GM19438 (cell line): Measurements from ENCODE around the gene RNPEPL1.
A peak's percentile ranks its signal among the peaks of the same experiment; 100 is the strongest.
"Not testable (repeated sequence)": the region's sequence is repeated elsewhere in the genome, so short reads cannot be mapped to it uniquely, and the experiment has no call there.

ENCODE experiments used
- ATAC-seq: cut with Tn5 transposase; IDR thresholded peaks from one replicate; pipeline ENCODE4 v1.9.1; 2021; ENCODE audit warnings: low read depth; ENCODE audit not compliant: unreplicated experiment

The RNPEPL1 gene

DNA sequence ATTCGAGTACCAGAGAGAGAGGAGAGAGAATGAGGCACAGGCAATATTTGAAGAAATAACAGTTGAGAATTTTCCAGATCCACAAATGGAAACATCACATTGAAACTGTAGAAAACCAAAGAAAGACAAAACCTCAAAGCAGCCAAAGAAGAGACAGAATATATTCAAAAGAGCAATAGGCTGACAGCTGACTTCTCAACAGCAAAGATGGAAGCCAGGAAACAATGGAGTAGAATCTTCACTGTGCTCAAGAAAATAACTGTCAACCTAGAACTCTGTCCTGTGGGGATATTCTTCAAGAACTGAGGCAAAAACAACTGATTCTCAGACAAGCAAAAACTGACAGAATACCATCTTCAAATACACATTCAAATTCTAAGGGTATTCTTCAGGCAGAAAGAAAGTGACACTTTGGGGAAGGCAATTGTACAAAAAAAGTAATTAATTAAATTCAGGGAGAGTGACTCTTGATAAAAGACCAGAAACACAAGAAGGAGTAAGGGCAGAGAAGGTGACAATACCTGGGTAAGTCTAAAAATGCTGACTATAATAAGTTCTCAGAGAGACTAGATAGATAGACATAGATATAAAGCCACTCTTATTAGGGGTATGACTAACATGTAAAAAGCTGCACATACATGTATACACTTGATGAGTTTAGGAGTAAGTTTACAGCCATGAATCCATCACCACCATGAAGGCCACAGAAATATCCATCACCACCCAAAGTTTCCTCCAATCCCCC lies 36.1 kb upstream of the RNPEPL1 start:
- no peak for ATAC-seq

DNA sequence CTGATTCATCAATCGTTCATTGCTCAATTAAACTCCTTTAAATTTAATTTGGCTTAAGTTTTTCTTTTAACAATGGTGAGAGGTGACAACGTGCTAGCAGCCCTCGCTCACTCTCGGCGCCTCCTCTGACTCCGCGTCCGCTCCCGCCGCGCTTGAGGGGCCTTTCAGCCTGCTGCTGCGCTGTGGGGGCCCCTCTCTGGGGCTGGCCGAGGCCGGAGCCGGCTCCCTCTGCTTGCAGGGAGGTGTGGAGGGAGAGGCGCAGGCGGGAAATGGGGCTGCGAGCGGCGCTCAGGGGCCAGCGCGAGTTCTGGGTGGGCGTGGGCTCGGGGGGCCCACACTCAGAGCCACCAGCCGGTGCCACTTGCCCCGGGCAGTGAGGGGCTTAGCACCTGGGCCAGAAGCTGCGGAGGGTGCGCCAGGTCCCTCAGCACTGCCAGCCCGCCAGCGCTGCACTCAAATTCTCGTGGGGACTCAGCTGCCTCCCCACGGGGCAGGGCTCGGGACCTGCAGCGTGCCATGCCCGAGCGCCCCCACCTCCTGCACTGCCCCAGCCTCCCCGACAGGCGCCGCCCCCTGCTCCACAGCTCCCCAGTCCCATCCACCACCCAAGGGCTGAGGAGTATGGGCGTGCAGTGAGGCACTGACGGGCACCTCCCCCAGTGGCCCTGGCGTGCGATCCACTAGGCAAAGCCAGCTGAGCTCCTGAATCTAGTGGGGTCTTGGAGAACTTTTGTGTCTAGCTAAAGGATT lies 30.1 kb upstream of the RNPEPL1 start:
- no peak for ATAC-seq

DNA sequence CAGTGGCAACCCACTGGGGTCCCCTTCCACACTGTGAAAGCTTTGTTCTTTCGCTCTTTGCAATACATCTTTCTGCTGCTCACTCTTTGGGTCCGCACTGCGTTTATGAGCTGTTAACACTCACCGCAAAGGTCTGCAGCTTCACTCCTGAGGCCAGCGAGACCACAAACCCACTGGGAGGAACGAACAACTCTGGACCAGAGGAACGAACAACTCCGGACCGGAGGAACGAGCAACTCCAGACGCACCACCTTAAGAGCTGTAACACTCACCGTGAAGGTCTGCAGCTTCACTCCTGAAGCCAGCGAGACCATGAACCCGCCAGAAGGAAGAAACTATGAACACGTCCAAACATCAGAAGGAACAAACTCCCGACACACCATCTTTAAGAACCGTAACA lies 29.2 kb upstream of the RNPEPL1 start:
- ATAC-seq = not testable (repeated sequence)

DNA sequence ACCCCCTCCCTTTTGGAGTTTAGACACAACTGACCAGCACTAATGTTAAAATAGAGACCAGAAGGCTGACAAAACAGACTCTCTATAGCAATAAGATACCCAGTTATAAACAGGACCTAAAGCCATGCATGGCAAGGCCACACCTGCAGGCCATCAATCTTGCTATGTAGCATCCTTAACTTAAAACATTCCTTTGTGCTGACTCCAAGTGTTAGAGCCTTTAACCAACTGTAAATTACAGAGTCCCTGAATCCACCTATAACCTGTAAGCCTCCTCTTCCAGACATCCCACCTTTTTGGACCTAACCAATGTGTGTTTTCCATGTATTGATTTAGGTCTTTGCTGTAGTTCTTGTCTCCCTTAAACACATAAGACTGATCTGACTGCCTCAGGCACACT lies 28.4 kb upstream of the RNPEPL1 start:
- no peak for ATAC-seq

DNA sequence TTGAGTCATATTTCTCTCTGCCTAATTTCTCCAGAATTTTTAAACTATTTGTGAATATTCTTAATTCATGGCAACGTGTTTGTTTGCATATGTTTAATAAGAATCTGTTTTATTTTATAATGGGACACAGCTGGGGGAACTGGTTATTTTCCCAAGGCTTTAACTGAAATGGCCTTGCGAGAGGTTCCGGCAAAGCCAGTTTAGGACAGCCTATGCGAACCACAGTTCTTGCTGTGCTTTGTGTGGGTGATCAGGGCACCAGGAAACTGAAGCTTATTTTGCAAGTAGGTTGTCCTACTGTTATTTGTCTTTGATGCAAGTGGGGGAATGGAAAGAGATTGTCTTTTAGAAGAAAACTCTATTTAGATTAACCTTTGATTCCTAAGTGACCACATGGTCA lies 17.0 kb upstream of the RNPEPL1 start:
- ATAC-seq = no peak

DNA sequence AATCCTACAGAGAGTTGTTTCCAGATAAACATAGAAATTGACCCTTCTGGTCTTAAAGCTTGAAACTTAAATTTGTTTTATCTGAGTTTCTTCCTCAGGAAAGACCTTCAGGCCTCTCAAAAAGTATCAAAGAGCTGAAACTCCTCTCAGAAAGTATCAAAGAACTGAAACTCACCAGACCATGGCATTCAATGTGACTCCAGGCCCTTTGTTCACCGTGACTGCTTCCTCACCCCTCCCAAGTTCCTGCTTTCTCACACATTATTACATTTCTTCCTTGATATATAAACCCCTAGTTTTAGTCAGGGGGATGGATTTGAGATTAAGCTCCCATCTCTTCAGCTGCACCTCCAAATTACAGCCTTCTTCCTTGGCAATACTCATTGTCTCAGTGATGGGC lies 16.5 kb upstream of the RNPEPL1 start:
- ATAC-seq = no peak

DNA sequence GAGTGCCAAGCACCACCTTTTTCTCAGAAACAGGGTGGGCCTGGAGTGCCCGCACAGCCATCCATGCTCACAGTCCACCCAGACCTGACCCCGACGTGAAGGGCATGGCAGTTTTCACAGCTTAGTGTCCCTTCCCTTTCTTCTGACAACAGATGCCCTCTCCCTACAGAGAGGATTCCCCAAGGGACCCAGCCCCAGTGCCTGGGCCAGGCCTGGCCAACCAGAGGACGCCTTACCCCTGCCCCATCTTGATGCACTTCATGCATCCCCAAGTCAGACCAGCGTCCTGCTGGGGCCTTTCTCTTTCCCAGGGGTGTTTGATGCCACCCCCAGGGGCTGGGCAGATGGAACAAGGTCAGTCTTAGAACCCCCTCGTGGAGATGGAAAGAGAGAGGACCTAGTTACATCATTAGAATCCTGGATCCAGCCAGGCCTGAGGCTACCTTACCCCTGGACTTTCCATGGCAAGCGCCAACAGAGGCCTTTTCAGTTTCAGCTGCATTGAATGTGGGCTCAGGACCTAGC lies 14.3 kb upstream of the RNPEPL1 start:
- ATAC-seq = no peak

DNA sequence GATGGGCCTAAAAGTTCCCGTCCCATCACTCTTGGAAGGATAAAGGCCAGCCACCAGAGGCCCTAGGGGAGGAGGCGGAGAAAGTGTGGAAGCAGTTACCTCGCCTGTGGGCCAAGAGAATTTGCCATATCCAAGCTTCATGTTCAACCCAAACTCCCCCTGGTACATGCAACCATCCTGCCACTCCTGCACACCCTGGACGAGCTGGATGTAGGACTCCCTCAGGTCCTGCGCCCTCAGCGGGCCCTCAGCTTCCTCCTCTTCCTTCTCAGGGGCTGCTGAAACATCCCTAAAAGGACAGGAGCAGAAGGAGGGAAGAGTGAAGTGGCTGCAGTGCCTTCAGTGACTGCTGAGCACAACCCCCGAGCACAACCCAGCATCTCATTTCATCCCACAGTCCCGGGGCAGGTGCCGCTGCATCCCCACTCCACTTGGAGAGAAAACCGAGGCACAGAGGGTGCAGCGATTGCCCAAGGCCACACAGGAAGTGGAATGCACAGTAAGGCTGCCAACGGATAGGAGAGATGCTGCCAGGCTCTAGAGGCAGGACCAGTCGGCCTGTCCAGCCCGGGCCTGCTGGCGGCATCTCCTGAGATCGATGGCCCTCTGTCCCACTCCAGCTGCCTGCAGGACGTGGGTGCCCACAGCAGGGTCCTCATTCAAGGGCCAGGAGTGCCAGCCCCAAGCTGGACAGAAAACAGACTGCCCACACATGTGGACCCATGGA lies 13.4 kb upstream of the RNPEPL1 start:
- ATAC-seq = no peak

DNA sequence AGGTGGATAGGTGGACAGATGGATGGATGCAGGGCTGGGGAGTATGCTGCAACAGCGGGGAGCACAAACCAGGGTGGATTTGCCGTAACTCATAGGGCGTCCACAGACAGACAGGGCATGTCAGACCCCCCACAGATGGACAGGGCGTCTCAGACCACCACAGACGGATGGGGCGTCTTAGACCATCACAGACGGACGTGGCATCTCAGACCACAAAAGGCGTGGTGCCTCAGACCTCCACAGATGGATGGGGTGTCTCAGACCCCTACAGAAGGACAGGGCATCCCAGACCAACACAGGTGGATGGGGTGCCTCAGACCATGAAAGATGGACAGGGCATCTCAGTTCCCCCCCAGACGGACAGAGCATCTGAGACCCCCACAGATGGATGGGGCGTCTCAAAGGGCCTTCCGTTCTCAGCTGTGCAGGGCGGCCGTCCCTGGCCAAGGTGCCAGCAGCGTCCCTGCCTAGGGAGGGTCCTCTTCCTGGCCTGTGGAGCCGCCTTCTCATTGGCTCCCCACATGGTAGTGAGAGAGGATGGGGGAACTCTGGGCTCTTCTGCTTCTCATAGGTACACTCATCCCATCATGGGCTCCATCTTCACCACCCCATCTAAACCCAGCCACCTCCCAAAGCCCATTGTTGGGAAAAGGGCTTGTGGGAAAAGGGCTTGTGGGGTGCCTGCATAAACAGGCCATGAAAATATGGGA lies 12.6 kb upstream of the RNPEPL1 start:
- no peak for ATAC-seq

DNA sequence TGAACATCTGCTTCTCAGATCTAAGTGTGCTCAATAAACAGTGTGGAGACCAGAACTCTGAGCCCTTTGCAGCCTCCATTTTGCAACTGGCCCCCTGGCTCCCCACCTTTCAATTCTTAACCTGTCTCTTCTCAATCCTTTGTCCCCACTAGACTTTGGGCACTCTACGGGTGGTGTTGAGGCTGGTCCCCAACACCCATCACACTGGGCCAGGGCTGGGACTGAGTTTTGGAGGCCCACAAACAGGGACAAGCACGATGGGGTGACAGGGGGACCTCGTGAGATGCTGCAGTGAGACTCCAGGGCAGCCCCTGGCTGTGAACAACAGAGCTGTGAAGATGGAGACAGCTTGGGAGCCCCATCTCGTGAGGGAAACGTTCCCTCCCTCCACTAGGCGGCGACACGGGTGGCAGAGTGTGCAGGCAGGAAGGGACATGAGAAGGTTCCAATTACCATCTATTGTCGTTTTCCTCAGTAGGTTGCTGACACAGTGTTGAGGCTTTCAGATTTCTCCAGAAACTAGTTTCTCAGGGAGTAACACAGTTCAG lies 11.7 kb upstream of the RNPEPL1 start:
- no peak for ATAC-seq

DNA sequence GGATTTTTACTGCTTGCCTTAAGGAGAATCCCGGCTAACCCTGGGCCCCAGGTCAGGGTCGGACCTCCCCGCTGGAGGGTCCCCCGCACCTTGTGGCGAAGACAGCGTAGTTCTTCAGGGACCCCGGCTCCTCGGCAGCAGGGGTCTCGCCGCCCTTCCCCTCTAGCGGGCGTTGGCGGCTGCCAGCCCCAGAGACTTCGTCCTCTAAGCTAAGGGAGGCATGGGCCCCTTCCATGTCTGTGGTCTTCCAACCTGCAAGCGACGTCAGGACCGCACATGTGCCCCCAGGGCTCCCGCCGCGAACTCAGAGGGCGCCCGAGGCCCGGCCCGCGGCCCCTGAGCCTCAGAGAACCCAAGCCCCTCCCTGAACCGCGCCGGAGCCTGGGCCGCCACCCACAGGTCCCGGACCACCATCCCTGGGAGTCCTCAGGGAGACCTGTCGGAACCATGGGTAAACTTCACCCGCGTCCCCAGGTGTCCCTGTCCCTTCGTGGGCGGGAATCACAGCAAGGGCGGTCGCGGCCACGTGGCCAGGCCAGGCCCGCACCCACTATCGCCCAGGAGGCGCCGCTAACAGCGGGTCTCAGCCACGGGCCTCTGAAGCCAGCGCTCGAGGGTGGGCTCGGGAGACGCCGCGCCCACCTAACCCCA lies 11.1 kb upstream of the RNPEPL1 start:
- no peak for ATAC-seq

DNA sequence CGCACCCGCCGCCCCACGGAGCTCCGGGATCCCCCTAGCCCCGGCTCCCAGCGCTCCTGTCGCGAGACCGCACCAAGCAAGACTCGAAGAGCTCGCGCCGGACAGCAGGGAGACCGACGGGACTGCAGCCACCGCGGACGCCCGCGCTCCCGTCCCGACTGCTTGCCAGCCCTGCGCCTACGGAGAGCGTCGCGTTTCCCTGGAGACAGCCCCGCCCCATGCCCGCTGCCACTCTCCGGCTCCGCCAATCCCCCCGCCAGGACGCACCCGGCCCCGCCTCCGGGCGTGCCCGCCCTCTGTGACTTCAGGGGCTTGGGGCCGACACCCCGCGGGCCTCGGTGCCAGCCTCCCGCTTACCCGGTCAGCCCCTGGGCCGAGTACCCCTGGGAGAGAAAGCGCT lies 10.5 kb upstream of the RNPEPL1 start, which contains the start of gene ANKMY1:
TSS of gene ANKMY1 (minus strand) at position 181 of the 400 bp plus-strand sequence. CDS start 653 bp downstream, outside the sequence.
- no peak for ATAC-seq

DNA sequence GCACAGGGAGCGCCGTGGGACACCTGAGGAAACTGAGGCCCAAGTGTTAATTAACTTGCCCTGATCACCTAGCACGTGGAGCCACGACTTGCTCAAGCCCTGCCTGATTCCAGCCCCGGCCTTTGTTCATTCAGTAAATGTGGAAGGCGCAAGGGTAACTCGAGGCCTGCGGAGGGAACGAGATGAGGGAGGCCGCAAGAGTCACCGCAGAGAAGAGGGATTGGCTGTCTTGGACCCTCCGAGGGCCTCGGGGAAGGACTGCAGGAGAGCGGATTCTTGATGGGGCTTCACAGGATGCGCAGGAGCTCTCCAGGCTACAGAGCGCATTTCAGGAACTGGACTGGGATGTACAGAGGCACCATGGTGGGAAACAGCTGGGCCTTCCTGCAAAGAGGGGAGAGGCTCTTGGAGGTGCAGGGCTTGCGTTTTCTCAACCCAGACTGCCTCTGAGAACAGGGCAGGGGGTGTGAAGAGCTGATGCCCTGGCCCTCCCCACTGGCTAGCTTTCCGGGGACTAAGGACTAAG lies 10.0 kb upstream of the RNPEPL1 start:
- no peak for ATAC-seq

DNA sequence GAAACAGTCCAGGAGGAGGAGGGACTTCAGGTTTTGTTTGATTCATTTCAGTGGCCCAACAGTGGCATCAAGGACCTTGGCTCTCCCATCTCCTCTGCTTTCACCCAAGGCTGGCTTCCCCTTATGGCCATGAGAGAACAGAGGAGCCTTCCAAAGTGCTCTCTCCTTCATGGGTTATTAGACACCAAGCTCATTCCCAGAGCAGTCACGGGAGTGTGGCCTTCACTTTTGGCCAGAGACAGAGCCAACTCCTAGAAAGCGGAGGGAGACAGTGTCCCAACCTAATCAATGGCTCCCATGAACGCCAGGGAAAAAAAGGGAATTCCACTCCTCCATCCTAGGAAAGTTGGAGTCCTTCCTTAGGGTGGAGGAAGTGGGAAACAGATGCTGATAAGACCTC lies 9.0 kb upstream of the RNPEPL1 start:
- no peak for ATAC-seq

DNA sequence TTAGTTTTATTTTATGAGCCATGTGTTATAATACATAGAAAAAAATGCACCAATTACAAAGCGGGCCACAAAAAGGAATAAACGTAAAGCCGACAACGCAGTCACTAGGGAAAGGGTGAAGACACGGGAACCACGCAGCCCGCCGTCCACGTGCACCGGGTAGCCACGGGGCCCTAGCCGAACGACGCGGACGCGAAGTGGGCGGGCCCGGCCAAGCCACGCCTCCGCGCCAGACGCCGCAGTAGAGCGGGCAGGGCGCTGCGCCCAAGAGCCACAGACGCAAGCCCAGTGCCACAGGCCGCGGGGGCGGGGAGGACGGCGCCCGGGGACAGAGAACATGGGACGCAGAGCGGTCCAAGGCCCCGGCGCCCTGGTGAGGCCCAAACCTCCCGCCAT lies 8.2 kb upstream of the RNPEPL1 start, which contains the start of gene DUSP28:
TSS of gene DUSP28 (plus strand) at position 274 of the 396 bp plus-strand sequence. CDS start 328 bp downstream, outside the sequence.
- ATAC-seq = peak; percentile 52

DNA sequence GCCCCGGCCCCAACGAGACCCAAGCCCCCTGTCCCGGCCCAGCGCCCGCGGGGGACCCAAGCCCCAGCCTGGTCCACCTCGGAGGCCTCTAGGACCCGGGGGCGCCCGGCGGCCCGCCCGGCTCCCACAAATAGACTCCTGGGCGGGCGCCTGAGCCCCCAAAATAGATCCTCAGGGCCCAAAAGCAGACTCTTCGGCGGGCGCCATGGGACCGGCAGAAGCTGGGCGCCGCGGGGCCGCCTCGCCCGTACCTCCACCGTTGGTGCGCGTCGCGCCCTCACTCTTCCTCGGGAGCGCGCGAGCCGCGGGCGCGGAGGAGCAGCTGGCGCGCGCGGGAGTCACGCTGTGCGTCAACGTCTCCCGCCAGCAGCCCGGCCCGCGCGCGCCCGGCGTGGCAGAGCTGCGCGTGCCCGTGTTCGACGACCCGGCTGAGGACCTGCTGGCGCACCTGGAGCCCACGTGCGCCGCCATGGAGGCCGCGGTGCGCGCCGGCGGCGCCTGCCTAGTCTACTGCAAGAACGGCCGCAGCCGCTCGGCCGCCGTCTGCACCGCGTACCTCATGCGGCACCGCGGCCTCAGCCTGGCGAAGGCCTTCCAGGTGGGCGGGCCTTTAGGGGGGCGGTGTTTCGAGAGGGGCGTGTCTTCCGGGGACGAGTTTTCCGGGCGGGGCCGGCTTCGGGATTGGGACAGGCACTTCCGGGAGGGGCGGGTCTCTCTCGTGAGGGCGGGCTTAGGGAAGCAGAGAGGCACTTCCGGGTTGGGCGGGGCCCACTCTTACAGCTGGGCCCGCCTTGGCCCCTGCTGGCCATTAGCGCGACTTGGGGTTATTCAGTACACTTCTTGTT lies 7.6 kb upstream of the RNPEPL1 start:
- ATAC-seq = peak; percentile 52

DNA sequence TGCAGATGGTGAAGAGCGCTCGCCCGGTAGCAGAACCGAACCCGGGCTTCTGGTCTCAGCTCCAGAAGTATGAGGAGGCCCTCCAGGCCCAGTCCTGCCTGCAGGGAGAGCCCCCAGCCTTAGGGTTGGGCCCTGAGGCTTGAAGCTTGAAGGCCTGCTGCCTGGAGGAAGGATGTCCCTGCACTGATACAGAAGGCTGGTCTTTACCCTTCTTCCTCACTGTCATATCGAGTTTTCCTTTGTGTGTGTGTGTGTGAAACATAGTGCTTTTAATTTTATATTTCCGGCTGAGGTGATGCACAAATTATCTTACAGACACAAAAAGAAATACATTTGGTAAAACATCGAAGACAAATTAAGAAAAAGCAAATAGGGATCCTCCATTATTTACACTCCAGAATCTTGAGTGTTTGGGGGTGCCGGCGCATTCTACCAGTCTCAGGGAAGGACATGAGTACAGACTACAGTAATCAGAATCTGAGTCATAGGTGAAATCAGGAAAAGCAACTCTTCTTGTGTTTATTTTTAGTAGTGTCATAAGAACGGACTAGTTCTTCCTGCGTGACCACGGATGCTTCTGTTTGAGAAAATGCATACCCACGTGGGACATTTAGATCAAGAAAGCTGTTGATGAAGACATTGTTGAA lies 6.8 kb upstream of the RNPEPL1 start:
- ATAC-seq = no peak

DNA sequence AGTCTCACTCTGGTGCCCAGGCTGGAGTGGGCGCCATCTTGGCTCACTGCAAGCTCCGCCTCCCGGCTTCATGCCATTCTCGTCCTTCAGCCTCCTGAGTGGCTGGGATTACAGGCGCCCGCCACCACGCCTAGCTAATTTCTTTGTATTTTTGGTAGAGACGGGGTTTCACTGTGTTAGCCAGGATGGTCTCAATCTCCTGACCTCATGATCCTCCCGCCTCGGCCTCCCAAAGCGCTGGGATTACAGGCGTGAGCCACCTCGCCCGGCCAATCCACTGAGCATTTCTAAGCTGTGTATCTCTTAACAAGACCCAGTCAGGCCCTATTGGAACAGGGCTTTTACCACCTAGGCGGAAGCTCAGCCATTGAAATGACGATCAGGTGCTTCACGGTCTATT lies 5.1 kb upstream of the RNPEPL1 start:
- ATAC-seq = not testable (repeated sequence)
